ENCODE measurements around the gene SLC25A23.
A peak's percentile ranks its signal among the peaks of the same experiment; 100 is the strongest.

SLC25A23 gene

GRCh38 chr19:6457958-6458694 is 1.5 kb downstream of the SLC25A23 start:
- Histone ChIP-seq H3K4me3 (peak overlapping the region; percentile 61), H3K36me3 (replicated peaks) (peaks cover 36% of the 10 kb centered on the region), H3K4me1 (peaks cover 2% of the 10 kb centered on the region; the same call in 1 of the 2 replicates), H3K9me3 (0 out of 2 replicates have a peak, but pooled peaks cover 2% of the 10 kb centered on the region), H3K27me3 (ENCODE audit: low read depth) (no peaks in the 10 kb centered on the region)
- no peak for DNase-seq (ENCODE audit: low spot score in 2 of 2)
- in situ Hi-C loops (cut with MboI; ENCODE audit: low sequenced_read_pairs), result no loop called here

- Histone ChIP-seq H3K4me3 (no peak overlapping the region), H3K27me3 (ENCODE audit: low read depth) (no peaks in the 10 kb centered on the region), H3K4me1 (peaks cover 2% of the 10 kb centered on the region; the same call in 1 of the 2 replicates), H3K9me3 (0 out of 2 replicates have a peak, but pooled peaks cover 2% of the 10 kb centered on the region), H3K36me3 (replicated peaks) (peaks cover 36% of the 10 kb centered on the region)
- in situ Hi-C loops (cut with MboI; ENCODE audit: low sequenced_read_pairs), result no loop called here
- DNase-seq (ENCODE audit: low spot score in 2 of 2), result no peak
Measured at GRCh38 chr19:6455924-6456323, 3.7 kb downstream of the SLC25A23 start.

DNA sequence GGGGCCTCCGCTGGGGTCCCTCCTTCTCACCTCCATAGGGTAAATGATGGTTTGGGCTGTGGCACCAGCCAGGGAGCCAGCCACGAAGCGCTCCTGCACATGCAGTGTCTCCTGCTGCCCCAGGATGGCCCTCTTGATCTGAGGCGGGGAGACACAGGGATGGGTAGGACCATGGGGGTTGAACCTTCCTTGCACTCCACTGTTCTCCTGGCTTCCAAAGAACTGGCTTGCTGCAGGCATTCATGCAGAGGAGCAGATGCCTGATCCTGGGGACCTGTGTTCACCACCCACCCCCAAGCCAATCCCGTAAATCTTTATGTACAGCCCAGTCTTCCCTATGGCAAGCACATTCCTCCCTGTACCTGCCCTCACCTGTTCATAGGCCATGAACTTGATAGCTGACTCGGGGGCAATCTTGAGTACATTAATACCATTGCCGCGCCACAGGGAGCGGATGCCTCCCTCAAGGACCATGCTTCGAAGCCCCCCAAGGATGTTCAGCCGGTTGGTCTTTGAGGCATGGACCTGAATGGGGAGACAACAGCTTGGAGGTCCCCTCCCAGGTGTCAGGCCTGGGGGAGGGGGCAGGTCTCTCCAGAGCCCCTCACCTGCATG is 5.5 kb downstream of the SLC25A23 start:
- peaks cover 36% of the 10 kb centered on the region for H3K36me3 ChIP-seq (replicated peaks)
- peaks cover 2% of the 10 kb centered on the region; the same call in 1 of the 2 replicates for H3K4me1 ChIP-seq
- in situ Hi-C loops (cut with MboI; ENCODE audit: low sequenced_read_pairs), result no loop called here
- no peaks in the 10 kb centered on the region for H3K27me3 ChIP-seq (ENCODE audit: low read depth)
- no peak for DNase-seq (ENCODE audit: low spot score in 2 of 2)
- H3K9me3 ChIP-seq, result 0 out of 2 replicates have a peak, but pooled peaks cover 2% of the 10 kb centered on the region
- no peak overlapping the region for H3K4me3 ChIP-seq

GRCh38 chr19:6452899-6453298 is 6.7 kb downstream of the SLC25A23 start:
- DNase-seq (ENCODE audit: low spot score in 2 of 2), result no peak
- Histone ChIP-seq H3K27me3 (ENCODE audit: low read depth) (no peaks in the 10 kb centered on the region), H3K4me3 (no peak overlapping the region), H3K36me3 (replicated peaks) (peaks cover 36% of the 10 kb centered on the region), H3K4me1 (no peaks in the 10 kb centered on the region), H3K9me3 (0 out of 2 replicates have a peak, but pooled peaks cover 2% of the 10 kb centered on the region)
- in situ Hi-C loops (cut with MboI; ENCODE audit: low sequenced_read_pairs), result no loop called here

DNA sequence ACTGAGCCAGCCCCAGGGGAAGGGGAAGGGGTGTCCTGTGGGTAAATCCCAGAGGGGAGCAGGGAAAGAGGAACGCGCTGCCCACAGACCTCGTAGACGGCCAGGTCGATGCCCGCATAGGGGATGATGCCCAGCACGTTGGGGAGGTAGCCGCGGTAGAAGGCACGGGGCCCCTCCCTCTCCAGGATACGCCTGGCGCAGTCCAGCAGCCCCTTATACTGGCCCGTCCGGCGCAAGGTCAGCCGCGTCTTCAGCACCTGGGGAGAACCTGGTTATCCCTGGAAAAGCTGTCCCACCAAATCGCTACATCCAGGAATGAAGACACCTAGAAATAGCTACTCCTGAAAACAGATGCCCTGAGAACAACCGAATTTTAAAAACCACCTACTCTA is 7.4 kb downstream of the SLC25A23 start:
- in situ Hi-C loops (cut with MboI; ENCODE audit: low sequenced_read_pairs), result no loop called here
- no peak overlapping the region for H3K4me3 ChIP-seq
- H3K4me1 ChIP-seq, result no peaks in the 10 kb centered on the region

DNA sequence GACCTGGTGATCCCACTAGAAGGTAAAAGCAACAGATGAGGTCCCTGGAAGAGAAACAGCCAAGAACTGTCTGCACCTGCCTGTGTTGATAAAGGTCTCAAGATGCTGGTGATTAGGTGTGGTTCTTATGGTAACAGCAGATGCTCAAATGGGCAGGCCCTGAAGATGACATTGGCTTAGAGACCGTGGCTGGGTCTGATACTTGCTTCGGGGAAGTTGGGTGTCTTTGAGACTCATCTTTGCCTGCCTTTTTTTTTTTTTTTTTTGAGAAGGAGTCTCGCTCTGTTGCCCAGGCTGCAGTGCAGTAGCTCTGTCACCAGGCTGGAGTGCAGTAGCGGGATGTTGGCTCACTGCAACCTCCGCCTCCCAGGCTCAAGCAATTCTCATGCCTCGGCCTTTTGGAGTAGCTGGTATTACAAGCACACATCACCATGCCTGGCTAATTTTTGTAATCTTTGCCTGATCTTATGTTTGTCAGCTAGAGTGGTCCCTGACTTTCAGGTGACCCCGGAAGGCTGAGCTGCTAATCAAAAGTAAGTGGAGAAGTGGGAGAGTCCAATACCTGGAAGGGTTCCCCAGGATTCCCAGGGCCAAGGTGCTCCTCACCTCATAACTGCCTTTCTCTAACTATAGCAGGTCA is 7.9 kb downstream of the SLC25A23 start:
- no peak for DNase-seq (ENCODE audit: low spot score in 2 of 2)
- H3K36me3 ChIP-seq (replicated peaks), result peaks cover 32% of the 10 kb centered on the region
- in situ Hi-C loops (cut with MboI; ENCODE audit: low sequenced_read_pairs), result no loop called here
- H3K9me3 ChIP-seq, result 0 out of 2 replicates have a peak, but pooled peaks cover 2% of the 10 kb centered on the region
- no peaks in the 10 kb centered on the region for H3K27me3 ChIP-seq (ENCODE audit: low read depth)
- H3K4me3 ChIP-seq, result no peak overlapping the region
- H3K4me1 ChIP-seq, result no peaks in the 10 kb centered on the region

More for the DNA sequence above, 7.4 kb downstream of the SLC25A23 start:
- Histone ChIP-seq H3K36me3 (replicated peaks) (peaks cover 34% of the 10 kb centered on the region), H3K27me3 (ENCODE audit: low read depth) (no peaks in the 10 kb centered on the region), H3K9me3 (0 out of 2 replicates have a peak, but pooled peaks cover 2% of the 10 kb centered on the region)
- DNase-seq (ENCODE audit: low spot score in 2 of 2), result no peak

DNA sequence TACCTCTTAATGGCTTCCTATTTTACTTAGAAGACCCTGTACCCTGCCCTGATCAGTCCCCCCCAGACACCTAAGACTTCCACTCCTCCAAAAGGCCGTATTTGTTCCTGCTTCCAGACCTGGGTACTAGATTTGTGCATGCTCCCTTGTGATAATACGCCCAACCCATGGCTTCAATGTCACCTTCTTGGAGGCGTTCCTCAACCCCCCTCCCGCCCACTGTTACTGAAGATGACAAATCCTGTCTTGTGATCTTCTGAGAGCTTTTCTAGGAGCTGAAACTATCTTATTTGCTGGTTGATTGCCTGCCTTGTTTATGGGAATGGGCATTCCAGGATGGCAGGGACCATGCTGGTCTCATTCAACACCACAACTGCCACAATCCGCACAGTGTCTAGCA is 9.4 kb downstream of the SLC25A23 start:
- Histone ChIP-seq H3K27me3 (ENCODE audit: low read depth) (no peaks in the 10 kb centered on the region), H3K4me3 (no peak overlapping the region), H3K9me3 (0 out of 2 replicates have a peak, but pooled peaks cover 2% of the 10 kb centered on the region), H3K36me3 (replicated peaks) (peaks cover 20% of the 10 kb centered on the region), H3K4me1 (no peaks in the 10 kb centered on the region)
- DNase-seq (ENCODE audit: low spot score in 2 of 2), result no peak
- in situ Hi-C loops (cut with MboI; ENCODE audit: low sequenced_read_pairs), result no loop called here

GRCh38 chr19:6448045-6448444 is 11.5 kb downstream of the SLC25A23 start:
- Histone ChIP-seq H3K27me3 (ENCODE audit: low read depth) (no peaks in the 10 kb centered on the region), H3K4me1 (no peaks in the 10 kb centered on the region), H3K36me3 (replicated peaks) (no peaks in the 10 kb centered on the region; the same call in 1 of the 2 replicates), H3K4me3 (no peak overlapping the region), H3K9me3 (no peaks in the 10 kb centered on the region)
- DNase-seq (ENCODE audit: low spot score in 2 of 2), result no peak
- in situ Hi-C loops (cut with MboI; ENCODE audit: low sequenced_read_pairs), result no loop called here

DNA sequence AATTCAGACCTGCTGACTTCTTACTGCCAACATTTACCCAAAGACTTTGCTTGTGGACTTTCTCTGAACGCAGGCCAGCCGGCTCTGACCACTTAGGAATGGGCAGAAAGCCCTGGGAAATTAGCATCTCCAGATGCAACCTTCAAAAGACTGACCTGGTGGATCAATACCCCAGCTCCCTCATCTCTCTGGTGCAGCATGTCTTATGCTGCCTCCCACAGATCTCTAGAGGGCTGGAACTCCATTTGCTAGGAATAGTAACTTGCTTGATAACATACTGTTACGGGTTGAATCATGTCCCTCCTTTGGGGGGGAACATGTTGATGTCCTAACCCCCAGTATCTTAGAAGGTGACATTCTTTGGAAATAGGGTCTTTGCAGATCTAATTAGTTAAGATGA is 13.1 kb downstream of the SLC25A23 start:
- in situ Hi-C loops (cut with MboI; ENCODE audit: low sequenced_read_pairs), result no loop called here
- no peak for DNase-seq (ENCODE audit: low spot score in 2 of 2)
- Histone ChIP-seq H3K4me1 (no peaks in the 10 kb centered on the region), H3K9me3 (no peaks in the 10 kb centered on the region), H3K36me3 (replicated peaks) (no peaks in the 10 kb centered on the region; the same call in 1 of the 2 replicates), H3K27me3 (ENCODE audit: low read depth) (no peaks in the 10 kb centered on the region), H3K4me3 (no peak overlapping the region)

GRCh38 chr19:6443986-6444385 is 15.6 kb downstream of the SLC25A23 start:
- Histone ChIP-seq H3K27me3 (ENCODE audit: low read depth) (no peaks in the 10 kb centered on the region), H3K36me3 (replicated peaks) (no peaks in the 10 kb centered on the region; the same call in 1 of the 2 replicates), H3K4me1 (no peaks in the 10 kb centered on the region), H3K4me3 (no peak overlapping the region), H3K9me3 (no peaks in the 10 kb centered on the region)
- in situ Hi-C loops (cut with MboI; ENCODE audit: low sequenced_read_pairs), result no loop called here
- DNase-seq (ENCODE audit: low spot score in 2 of 2), result no peak

GRCh38 chr19:6442087-6442688 is 17.4 kb downstream of the SLC25A23 start:
- no peak for DNase-seq (ENCODE audit: low spot score in 2 of 2)

DNA sequence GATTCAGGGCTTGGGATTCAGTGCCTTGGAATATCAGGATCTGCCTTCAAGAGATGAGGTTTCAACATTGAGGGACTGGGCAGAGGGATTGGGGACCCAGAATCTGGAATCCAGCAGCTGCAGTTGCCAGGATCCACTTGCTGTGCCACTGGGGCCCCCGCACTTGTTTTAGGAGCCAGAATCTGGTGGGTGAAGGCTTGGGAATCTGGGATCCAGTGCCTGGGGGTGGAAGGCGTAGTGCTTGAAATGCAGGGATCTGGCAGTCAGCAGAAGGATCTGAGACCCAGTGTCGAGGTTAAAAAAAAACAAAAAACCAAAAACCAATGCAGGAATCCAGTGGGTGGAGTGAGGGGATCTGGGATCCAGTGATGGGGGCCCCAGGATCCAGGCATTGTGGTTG is 18.7 kb downstream of the SLC25A23 start:
- DNase-seq (ENCODE audit: low spot score in 2 of 2), result no peak
- no peaks in the 10 kb centered on the region for H3K4me1 ChIP-seq
- no peak overlapping the region for H3K4me3 ChIP-seq
- H3K9me3 ChIP-seq, result no peaks in the 10 kb centered on the region
- no peaks in the 10 kb centered on the region for H3K27me3 ChIP-seq (ENCODE audit: low read depth)
- H3K36me3 ChIP-seq (replicated peaks), result no peaks in the 10 kb centered on the region; the same call in 1 of the 2 replicates
- in situ Hi-C loops (cut with MboI; ENCODE audit: low sequenced_read_pairs), result no loop called here

More at GRCh38 chr19:6442087-6442688, 17.4 kb downstream of the SLC25A23 start:
- no peaks in the 10 kb centered on the region for H3K4me1 ChIP-seq
- no peaks in the 10 kb centered on the region for H3K9me3 ChIP-seq
- no peaks in the 10 kb centered on the region for H3K27me3 ChIP-seq (ENCODE audit: low read depth)
- H3K36me3 ChIP-seq (replicated peaks), result no peaks in the 10 kb centered on the region; the same call in 1 of the 2 replicates
- H3K4me3 ChIP-seq, result no peak overlapping the region
- in situ Hi-C loops (cut with MboI; ENCODE audit: low sequenced_read_pairs), result no loop called here

- DNase-seq (ENCODE audit: low spot score in 2 of 2), result no peak
- Histone ChIP-seq H3K4me1 (no peaks in the 10 kb centered on the region), H3K4me3 (no peak overlapping the region), H3K36me3 (replicated peaks) (no peaks in the 10 kb centered on the region), H3K9me3 (no peaks in the 10 kb centered on the region), H3K27me3 (ENCODE audit: low read depth) (no peaks in the 10 kb centered on the region)
- in situ Hi-C loops (cut with MboI; ENCODE audit: low sequenced_read_pairs), result no loop called here
Measured at GRCh38 chr19:6439743-6440142, 19.8 kb downstream of the SLC25A23 start.

All from HAP-1 (cell line).